Measurements from ENCODE around the gene DBN1. TPM values are rescaled to one million over a fixed set of nuclear protein-coding genes. Genes with fewer than 3 reads are reported as not detected.

Gene DBN1
- total RNA-seq, 3 donors from 2014 or later = 16.6 to 48.5 (median 21.6) TPM

DNA sequence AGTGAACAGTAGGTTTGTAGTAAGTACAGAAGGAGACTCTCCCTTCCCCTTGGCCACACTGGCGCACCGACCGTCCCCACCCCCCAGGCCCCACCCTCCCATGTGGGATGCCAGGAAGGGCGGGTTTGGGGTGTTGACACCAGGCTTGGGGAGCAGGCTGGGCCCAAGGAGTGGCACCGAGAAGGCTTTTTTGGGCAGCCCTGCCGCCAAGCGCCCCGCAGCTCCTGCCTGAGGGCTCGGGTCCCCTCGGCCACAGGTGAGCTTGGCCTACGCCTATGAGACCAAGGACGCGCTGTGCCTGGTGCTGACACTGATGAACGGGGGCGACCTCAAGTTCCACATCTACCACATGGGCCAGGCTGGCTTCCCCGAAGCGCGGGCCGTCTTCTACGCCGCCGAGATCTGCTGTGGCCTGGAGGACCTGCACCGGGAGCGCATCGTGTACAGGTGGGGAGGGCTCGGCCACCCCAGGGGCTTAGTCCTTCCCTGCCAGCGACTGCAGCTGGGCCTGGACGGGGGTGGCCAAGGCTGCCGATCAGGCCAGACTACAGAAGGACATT, 39.7 kb downstream of the DBN1 start:
- ATAC-seq (no peak), DNase-seq (no peak)
- Mint-ChIP-seq H3K4me3 (no peak overlapping the region), H3K4me1 (ENCODE audit: low read depth) (peaks cover 82% of the 10 kb centered on the region), H3K36me3 (ENCODE audit: insufficient read depth) (peaks cover 35% of the 10 kb centered on the region), H3K9me3 (no peaks in the 10 kb centered on the region), H3K27me3 (ENCODE audit: low read depth) (no peaks in the 10 kb centered on the region)

DNA sequence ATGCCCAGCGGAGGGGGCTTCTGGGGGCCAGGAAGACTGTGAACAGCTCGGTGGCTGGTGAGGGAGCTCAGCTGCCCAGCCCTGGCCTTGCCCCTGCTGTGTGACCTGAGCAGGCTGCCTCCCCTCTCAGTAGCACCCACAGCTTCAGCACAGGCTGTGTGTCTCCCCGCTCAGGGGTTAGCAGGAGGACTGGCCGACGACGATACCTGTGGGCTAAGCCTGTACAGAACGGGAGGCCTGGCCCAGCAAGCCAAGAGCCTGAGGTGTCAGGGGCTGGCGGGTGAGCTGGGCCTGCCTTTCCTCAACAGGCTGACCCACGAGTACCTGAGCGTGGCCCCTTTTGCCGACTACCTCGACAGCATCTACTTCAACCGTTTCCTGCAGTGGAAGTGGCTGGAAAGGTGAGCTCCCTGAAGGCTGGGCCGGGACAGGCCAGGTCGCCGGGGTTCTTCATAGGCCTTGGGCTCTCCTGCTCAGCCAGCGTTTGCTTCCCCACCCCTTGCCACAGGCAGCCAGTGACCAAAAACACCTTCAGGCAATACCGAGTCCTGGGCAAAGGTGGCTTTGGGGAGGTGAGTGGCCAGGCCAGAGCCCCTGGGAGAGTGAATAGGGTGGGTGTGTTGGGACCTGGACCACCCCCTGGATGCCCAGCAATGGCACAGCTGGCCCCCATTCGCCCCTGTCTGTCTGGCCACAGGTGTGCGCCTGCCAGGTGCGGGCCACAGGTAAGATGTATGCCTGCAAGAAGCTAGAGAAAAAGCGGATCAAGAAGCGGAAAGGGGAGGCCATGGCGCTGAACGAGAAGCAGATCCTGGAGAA, 40.4 kb downstream of the DBN1 start:
- H3K4me1 Mint-ChIP-seq (ENCODE audit: low read depth) = peaks cover 81% of the 10 kb centered on the region
- no peak for ATAC-seq
- DNase-seq = no peak

DNA sequence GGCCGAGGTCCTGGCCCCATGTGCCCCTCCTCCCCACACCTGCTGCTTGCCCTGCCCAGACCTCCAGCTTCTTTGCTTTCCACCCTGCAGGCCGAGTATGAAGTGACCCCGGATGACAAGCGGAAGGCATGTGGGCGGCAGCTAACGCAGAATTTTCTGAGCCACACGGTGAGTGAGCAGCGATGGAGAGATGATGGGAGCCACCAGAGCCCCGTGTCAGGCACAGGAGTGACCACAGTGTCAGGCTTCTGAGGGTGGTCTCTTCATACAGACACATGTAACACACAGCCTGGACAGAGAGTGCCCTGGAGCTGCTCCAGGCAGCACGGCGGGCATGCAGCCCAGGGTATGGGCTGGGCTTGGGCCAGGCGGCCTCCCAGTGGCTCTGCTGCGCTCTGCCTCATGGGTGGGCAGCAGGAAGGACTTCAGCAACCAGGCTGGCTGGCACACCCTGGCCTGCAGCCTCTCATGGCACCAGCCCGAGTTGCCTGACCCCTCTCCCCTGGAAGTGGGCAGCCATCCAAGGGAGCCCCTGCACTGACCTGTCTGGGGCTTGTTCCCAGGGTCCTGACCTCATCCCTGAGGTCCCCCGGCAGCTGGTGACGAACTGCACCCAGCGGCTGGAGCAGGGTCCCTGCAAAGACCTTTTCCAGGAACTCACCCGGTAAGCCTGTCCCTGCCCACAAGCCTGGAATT, 41.1 kb downstream of the DBN1 start:
- Mint-ChIP-seq H3K27me3 (ENCODE audit: low read depth) (no peaks in the 10 kb centered on the region), H3K36me3 (ENCODE audit: insufficient read depth) (peaks cover 22% of the 10 kb centered on the region), H3K9me3 (no peaks in the 10 kb centered on the region), H3K4me1 (ENCODE audit: low read depth) (peaks cover 80% of the 10 kb centered on the region), H3K4me3 (peak overlapping the region; percentile 87)
- DNase-seq (peak; percentile 37), ATAC-seq (peak; percentile 9 to 15)

More for the DNA sequence above, 40.4 kb downstream of the DBN1 start:
- Mint-ChIP-seq H3K27me3 (ENCODE audit: low read depth) (no peaks in the 10 kb centered on the region), H3K36me3 (ENCODE audit: insufficient read depth) (peaks cover 28% of the 10 kb centered on the region), H3K9me3 (no peaks in the 10 kb centered on the region), H3K4me3 (peak overlapping the region; percentile 55)

DNA sequence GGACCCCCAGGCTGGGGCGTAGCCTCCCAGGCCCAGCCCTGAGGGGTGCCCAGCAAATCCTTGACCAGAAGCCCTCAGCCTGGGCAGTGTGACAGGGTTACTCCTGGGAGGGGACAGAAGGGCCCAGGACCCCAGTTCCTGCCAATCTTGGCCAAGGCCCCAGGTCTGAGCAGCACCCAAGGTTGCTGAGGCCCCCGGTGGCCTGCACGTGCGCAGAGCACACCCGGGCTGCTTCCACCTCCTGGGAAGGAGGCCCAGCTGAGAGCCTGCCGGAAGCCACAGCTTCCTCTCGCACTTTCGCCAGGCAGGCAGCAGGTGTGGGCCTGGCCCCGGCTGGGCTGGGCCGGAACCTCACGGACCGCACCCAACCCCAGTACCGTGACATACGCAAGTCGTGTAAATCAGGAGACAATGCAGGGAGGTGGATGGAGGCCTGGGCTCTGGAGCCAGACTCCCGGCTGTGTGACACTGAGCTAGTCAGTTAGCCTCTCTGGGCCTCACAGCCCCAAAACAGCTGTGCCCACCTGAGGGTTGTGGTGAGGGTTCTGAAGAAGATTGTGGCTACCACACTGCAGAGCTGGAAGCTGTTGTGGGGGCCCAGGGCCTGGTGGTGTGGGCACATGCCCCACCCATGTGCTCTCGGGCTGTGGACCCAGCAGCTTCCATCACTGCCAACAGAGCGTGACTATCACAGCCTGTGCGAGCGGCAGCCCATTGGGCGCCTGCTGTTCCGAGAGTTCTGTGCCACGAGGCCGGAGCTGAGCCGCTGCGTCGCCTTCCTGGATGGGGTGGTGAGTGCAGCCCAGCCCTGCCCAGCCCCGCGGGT, 41.9 kb downstream of the DBN1 start:
- Mint-ChIP-seq H3K4me1 (ENCODE audit: low read depth) (peaks cover 74% of the 10 kb centered on the region), H3K9me3 (no peaks in the 10 kb centered on the region), H3K27me3 (ENCODE audit: low read depth) (no peaks in the 10 kb centered on the region), H3K4me3 (peak overlapping the region; percentile 87), H3K36me3 (ENCODE audit: insufficient read depth) (peaks cover 18% of the 10 kb centered on the region)
- DNase-seq = peak; percentile 33
- ATAC-seq = peak; percentile 46 to 52

DNA sequence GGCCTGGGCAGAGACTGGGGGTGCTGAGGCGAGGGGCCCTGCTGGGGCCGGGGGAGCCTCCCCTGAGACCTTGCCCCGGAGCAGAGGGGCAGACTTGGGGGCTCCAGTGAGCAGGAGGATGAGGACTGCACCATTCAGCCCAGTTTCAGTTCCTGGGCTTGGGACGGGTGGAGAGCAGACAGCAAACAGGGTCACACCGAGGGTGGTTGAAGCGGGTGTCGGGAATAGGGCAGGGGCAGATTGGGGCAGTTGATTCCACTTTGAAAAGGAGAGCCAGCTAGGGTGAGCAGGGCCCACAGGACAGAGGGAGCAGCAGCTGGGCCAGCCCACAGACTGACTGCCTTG, 42.5 kb downstream of the DBN1 start:
- peaks cover 76% of the 10 kb centered on the region for H3K4me1 Mint-ChIP-seq (ENCODE audit: low read depth)
- H3K27me3 Mint-ChIP-seq (ENCODE audit: low read depth) = no peaks in the 10 kb centered on the region
- peaks cover 18% of the 10 kb centered on the region for H3K36me3 Mint-ChIP-seq (ENCODE audit: insufficient read depth)
- DNase-seq (no peak), ATAC-seq (no peak)
- peak overlapping the region; percentile 87 for H3K4me3 Mint-ChIP-seq
- no peaks in the 10 kb centered on the region for H3K9me3 Mint-ChIP-seq

DNA sequence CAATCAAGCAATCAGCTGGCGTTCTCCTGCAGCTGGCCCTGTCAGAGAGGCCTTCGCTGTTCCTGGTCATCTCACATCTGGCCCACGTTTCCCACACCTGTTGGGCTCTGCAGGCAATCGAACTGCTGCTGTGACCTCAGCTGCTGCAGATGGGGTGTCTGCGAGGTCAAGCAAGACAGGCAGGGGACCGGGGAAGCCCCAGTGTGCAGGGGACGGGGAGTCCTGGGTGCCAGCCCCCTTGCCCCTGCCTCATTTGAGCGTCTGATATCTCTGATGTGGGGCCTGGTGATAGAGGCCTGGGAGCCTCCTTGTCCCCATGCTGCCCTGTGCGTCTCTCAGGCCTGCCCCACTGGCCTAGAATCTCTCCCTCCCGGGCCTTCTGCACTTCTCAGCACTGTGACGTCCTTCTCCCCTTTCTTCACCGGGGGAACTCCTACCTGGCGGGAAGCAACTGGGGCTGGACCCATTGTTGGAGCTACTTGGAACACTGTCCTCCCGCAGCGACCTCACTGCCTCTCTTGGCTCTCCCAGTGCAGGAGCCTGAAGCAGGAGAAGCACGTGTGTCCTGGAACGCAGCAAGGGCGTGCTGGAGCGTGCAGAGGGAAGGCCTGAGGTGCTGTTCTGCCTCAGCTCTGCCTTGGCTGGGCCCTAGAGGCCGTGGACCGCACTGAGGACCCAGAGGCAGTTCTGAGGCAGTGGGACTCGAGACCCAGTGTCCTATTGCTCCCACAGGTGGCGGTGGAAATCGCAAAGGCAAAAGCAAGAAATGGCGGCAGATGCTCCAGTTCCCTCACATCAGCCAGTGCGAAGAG, 43.1 kb downstream of the DBN1 start:
- H3K4me1 Mint-ChIP-seq (ENCODE audit: low read depth) = peaks cover 77% of the 10 kb centered on the region
- DNase-seq (no peak), ATAC-seq (no peak)
- no peaks in the 10 kb centered on the region for H3K27me3 Mint-ChIP-seq (ENCODE audit: low read depth)
- peak overlapping the region; percentile 87 for H3K4me3 Mint-ChIP-seq
- H3K9me3 Mint-ChIP-seq = no peaks in the 10 kb centered on the region
- H3K36me3 Mint-ChIP-seq (ENCODE audit: insufficient read depth) = peaks cover 18% of the 10 kb centered on the region

DNA sequence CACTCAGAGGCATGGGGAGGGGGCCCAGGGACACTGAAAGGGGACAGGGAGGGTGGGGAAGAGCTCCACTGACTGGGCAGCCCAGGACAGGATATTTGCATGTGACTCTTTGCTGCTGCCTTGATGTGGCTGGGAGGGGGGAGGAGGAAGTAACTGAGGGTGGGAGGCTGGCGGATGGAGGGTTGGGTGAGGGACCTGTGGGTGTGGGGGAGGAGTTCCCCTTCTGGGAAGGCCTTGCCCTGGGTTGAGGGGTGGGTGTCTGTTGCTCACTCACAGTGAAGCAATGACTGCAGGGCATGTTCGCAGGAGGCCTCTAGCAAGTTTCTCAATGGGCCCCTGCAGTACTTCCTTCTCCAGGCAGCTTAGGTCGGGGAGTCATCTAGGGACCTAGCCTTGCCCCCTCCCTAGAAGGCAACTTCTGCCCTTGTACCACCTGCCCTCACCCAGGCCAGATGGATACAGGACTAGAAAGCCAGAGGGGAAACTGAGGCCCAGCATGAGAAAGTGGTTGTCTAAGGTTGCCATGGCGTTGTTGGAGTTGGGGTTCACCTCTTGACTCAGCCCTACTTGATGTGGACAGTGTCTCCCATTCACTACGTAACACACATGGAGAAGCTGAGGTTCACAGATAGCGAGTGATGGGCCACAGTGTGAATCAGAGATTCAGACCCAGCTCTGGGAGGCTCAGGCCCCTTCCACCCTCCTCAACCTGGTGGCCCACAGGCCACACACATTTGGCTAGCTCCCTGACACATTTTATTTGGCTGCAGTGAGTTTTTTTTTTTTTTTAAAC, 44.0 kb downstream of the DBN1 start:
- Mint-ChIP-seq H3K36me3 (ENCODE audit: insufficient read depth) (peaks cover 15% of the 10 kb centered on the region), H3K4me1 (ENCODE audit: low read depth) (peaks cover 75% of the 10 kb centered on the region), H3K4me3 (peak overlapping the region; percentile 87), H3K9me3 (no peaks in the 10 kb centered on the region), H3K27me3 (ENCODE audit: low read depth) (no peaks in the 10 kb centered on the region)
- DNase-seq (peak; percentile 85), ATAC-seq (peak; percentile 20 to 29)

DNA sequence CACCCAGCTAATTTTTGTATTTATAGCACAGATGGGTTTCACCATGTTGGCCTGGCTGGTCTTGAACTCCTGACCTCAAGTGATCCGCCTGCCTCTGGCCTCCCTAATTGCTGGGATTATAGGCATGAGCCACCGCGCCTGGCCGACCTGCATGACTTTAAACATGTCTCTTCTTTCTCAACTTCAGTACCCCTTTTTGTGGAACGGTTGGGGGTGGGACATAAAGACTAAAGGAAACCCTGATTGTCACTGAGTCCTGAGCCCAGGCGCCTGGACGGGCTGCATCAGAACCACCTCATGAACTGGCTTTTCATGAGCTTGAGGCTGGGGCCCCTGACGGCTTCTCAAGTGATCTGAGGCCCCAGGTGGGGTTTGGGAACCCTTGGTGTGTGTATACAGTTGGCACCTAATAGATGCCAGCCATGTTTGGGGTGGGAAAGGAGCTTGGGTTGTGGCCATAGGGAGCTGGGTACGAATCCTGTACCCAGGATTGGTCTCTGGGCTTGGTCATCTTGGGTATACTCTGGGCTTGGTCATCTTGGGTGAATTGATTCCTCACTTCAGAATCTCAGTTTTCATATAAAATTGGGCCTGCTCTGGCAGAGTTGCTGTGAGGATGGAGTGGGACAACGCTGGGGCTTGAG, 44.7 kb downstream of the DBN1 start:
- peak overlapping the region; percentile 87 for H3K4me3 Mint-ChIP-seq
- H3K36me3 Mint-ChIP-seq (ENCODE audit: insufficient read depth) = peaks cover 9% of the 10 kb centered on the region
- no peaks in the 10 kb centered on the region for H3K9me3 Mint-ChIP-seq
- ATAC-seq (no peak), DNase-seq (no peak)
- H3K27me3 Mint-ChIP-seq (ENCODE audit: low read depth) = no peaks in the 10 kb centered on the region
- peaks cover 69% of the 10 kb centered on the region for H3K4me1 Mint-ChIP-seq (ENCODE audit: low read depth)

DNA sequence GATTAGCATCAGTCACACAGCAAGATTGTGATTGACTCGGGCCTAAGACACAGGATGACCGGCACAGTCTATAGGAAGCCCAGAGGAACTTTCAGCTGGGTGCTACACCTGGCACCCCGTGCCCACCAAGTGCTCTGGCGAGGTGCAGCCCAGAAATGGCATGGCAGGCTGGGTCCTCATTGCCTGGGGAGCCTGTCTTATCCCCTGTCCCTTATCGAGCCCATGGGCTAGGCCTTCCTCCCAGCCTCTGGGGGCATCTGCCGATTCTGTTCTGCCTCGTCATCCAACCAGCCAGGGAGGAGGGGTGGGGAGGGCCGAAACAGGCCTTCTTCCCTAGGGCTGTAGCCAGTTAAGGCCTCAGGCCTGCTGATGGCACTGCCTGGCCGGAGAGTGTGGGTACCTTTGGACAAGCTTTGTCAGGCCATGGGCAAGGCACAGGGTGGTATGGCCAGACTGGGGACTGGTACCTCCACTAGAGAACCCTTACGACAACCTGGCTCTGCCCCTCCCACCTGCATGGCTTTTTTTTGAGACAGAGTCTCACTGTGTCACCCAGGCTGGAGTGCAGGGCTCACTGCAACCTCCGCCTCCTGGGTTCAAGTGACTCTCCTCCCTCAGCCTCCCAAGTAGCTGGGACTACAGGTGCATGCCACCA, 45.4 kb downstream of the DBN1 start:
- Mint-ChIP-seq H3K36me3 (ENCODE audit: insufficient read depth) (peaks cover 9% of the 10 kb centered on the region), H3K4me3 (peak overlapping the region; percentile 87), H3K9me3 (no peaks in the 10 kb centered on the region), H3K4me1 (ENCODE audit: low read depth) (peaks cover 65% of the 10 kb centered on the region), H3K27me3 (ENCODE audit: low read depth) (no peaks in the 10 kb centered on the region)
- DNase-seq = no peak
- no peak for ATAC-seq

DNA sequence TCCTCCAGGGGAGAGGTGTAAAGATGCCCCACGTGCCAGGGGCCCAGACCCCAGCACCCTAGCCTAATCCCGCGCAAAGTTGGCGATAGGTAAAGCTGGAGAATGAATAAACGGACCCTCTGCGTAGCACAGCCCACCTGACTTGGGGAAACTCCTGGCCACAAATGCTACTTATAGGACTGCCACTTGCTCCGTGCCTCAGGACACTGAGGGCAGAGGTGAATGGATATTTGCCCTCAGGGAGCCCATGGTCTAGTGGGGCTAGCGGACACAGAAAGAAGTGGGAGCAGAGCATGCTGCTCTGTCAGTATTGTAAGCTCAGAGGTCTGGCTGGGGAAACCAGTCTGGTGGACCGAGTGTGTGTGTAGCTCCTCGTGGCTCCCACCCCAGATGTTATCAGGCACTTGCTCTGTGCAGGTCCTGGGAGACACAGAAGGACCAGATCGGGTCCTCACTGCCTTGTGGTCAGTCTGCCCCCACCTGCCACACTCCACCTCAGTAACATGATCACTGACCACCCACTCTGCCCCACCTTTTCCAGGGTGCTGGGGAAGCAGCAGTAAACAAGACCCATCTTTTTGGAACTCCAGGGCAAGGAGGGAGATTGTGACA, 46.1 kb downstream of the DBN1 start:
- Mint-ChIP-seq H3K36me3 (ENCODE audit: insufficient read depth) (peaks cover 9% of the 10 kb centered on the region), H3K4me3 (peak overlapping the region; percentile 87), H3K4me1 (ENCODE audit: low read depth) (peaks cover 60% of the 10 kb centered on the region), H3K9me3 (no peaks in the 10 kb centered on the region), H3K27me3 (ENCODE audit: low read depth) (no peaks in the 10 kb centered on the region)
- DNase-seq (no peak), ATAC-seq (no peak)

DNA sequence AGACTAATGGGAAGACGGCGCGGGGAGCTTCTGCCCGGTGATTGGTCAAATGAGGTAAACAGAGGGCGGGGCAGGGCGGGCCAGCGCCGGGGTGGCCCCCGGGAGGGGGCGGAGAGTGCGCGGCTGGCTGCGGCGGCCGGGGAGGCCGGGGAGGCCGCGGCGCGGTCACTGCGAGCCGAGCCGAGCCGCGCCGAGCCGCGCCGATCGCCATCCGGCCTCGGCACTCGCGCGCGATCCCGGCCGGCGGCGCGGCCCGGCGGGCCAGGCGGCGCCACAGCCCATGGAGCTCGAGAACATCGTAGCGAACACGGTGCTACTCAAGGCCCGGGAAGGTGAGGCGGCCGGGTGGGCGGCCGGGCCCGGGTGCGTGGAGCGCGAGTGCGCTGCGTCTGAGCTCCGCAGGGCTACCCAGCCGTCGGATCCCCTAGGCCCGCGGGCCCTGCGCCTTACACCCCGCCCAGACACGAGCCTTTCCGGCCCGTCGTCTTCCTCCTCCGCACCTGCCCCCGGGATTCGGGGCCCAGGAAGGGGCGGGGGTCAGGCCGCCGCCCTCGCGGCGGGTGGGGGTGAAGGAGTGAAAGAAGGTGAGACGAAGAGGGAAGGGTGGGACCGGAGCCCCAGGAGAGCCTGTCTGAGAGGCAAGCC, 46.7 kb downstream of the DBN1 start, which contains the start of gene GRK6:
Gene GRK6 (plus strand): TSS at position 111 of the 645 bp plus-strand sequence. CDS start 170 bp downstream, at position 281.
- Mint-ChIP-seq H3K4me1 (ENCODE audit: low read depth) (peaks cover 54% of the 10 kb centered on the region), H3K4me3 (peak within 1 kb of the TSS; percentile 90)
- DNase-seq = peak; percentile 55

More for the DNA sequence above, 46.7 kb downstream of the DBN1 start, which contains the start of gene GRK6:
- peaks cover 9% of the 10 kb centered on the region for H3K36me3 Mint-ChIP-seq (ENCODE audit: insufficient read depth)
- H3K9me3 Mint-ChIP-seq = no peaks in the 10 kb centered on the region
- peak; percentile 66 to 68 for ATAC-seq
- H3K27me3 Mint-ChIP-seq (ENCODE audit: low read depth) = no peaks in the 10 kb centered on the region
